T-cell (primary cell): ENCODE measurements around the gene ACP3. TPM values are rescaled to one million over a fixed set of nuclear protein-coding genes. Genes with fewer than 3 reads are reported as not detected.

Source experiments
- ATAC-seq, 4 experiments: fragments of 200-7000 bp in 3 of 4; fragments of 150-1000 bp in 1 of 4; cut with Tn5 transposase; replicated peaks in 1 of 4; 1 replicate in 3 of 4; 2 replicates in 1 of 4; pipeline ENCODE4 v1.10.0; 2021; ENCODE audit warnings: moderate library complexity in 3 of 4, mild to moderate bottlenecking in 2 of 4, moderate number of reproducible peaks in 1 of 4
- CTCF ChIA-PET, 2 donors: fragments of 300-600 bp; sonication (Branson Sonifier 250); formaldehyde crosslinking; loops; one replicate each; lab custom pipeline; 2022; ENCODE audit warnings: antibody characterized with exemption in 2 of 2; lab: Charles Lee
- POLR2A ChIA-PET, 2 donors: fragments of 300-600 bp; sonication (Branson Sonifier 250); formaldehyde crosslinking; loops; one replicate each; lab custom pipeline; 2022; ENCODE audit warnings: antibody characterized with exemption in 2 of 2; lab: Charles Lee
- DNase-seq, 35 experiments: peaks; one replicate each; pipeline versions ENCODE4 v3.0.0 to v3.0.0-alpha.2; 2013 to 2023
- H3K27ac ChIP-seq: one replicate; pipeline ENCODE4 v1.5.1; 2013; ENCODE audit warnings: low read length
- H3K27me3 ChIP-seq, 2 experiments: replicated peaks in 1 of 2; 1 replicate in 1 of 2; 2 replicates in 1 of 2; pipeline versions ENCODE4 v1.6.1 to v1.7.0; 2013; ENCODE audit warnings: low read length in 1 of 2, mixed read lengths in 1 of 2; ENCODE audit not compliant: control insufficient read depth in 2 of 2, insufficient read depth in 2 of 2; ENCODE audit errors: extremely low read depth in 1 of 2
- H3K36me3 ChIP-seq, 2 donors: 1 replicate in 1 of 2; 2 replicates in 1 of 2; pipeline versions ENCODE4 v1.6.1 to v1.7.0; 2013; ENCODE audit warnings: low read length in 1 of 2; ENCODE audit not compliant: control insufficient read depth in 2 of 2, insufficient read depth in 1 of 2; ENCODE audit errors: extremely low read depth in 1 of 2
- H3K4me1 ChIP-seq, 2 experiments: 1 replicate in 1 of 2; 2 replicates in 1 of 2; pipeline versions ENCODE4 v1.6.1 to v1.7.0; 2013; ENCODE audit warnings: low read length in 2 of 2, mixed read lengths in 1 of 2; ENCODE audit not compliant: insufficient read depth in 2 of 2, control insufficient read depth in 1 of 2; ENCODE audit errors: extremely low read depth in 1 of 2
- H3K4me3 ChIP-seq, 2 donors: 1 replicate in 1 of 2; 2 replicates in 1 of 2; pipeline versions ENCODE4 v1.5.1 to v1.7.0; 2013; ENCODE audit warnings: mild to moderate bottlenecking in 2 of 2, low read length in 1 of 2, moderate library complexity in 1 of 2; ENCODE audit not compliant: control insufficient read depth in 1 of 2; ENCODE audit errors: extremely low read depth in 1 of 2
- H3K9me3 ChIP-seq: 2 replicates; pipeline ENCODE4 v1.7.0; 2013
- H3K27ac Mint-ChIP-seq, 2 donors: one replicate each; pipeline ENCODE4 v1.8.0; 2020 to 2021; ENCODE audit warnings: mild to moderate bottlenecking in 2 of 2, mixed read lengths in 2 of 2
- H3K27me3 Mint-ChIP-seq, 2 donors: one replicate each; pipeline ENCODE4 v1.8.0; 2021 to 2022; ENCODE audit warnings: mixed read lengths in 2 of 2
- H3K36me3 Mint-ChIP-seq: one replicate; pipeline ENCODE4 v1.8.0; 2021; ENCODE audit warnings: mixed read lengths
- H3K4me1 Mint-ChIP-seq, 3 donors: one replicate each; pipeline ENCODE4 v1.8.0; 2020 to 2022; ENCODE audit warnings: mixed read lengths in 3 of 3, mild to moderate bottlenecking in 1 of 3
- H3K4me3 Mint-ChIP-seq, 3 donors: one replicate each; pipeline ENCODE4 v1.8.0; 2020 to 2022; ENCODE audit warnings: mild to moderate bottlenecking in 3 of 3, mixed read lengths in 3 of 3, moderate library complexity in 3 of 3
- H3K9me3 Mint-ChIP-seq, 3 donors: one replicate each; pipeline ENCODE4 v1.8.0; 2020 to 2022; ENCODE audit warnings: mixed read lengths in 3 of 3
- WGBS: methylation state at CpG from one replicate; pipeline ENCODE4 v1.1.5; 2013; ENCODE audit warnings: missing lambda C conversion rate; ENCODE audit not compliant: insufficient coverage; 5-methylcytosine and 5-hydroxymethylcytosine counted together
- total RNA-seq, 35 experiments: library from RNA in 6 of 35; stranded (reverse) in 6 of 35; fragments of 120-200 nt in 1 of 35; gene quantifications; one replicate each; pipeline versions ENCODE4 v1.2.1 to v1.2.4 and lab custom pipeline; 2013 to 2026

The ACP3 gene
- total RNA-seq, 5 donors from 2014 or later (not counting 1 experiment from before 2014, with no cell fraction given), result not detected

- ATAC-seq (no peak), DNase-seq (no peak)
- no peak overlapping the region for H3K27ac Mint-ChIP-seq
- no peaks in the 10 kb centered on the region for H3K9me3 ChIP-seq
- ChIA-PET POLR2A (no interaction called here), CTCF (interaction anchor here (1.1 to 1.7 kb wide), 6 partner anchors 10 to 291 kb away, joined by 3 to 5 read pairs (median 4); no protein-coding TSS in a partner anchor)
- no peaks in the 10 kb centered on the region for H3K36me3 ChIP-seq
- WGBS, result 41% methylated on average over 1 of the region's 1 CpG
- H3K4me3 ChIP-seq, result no peak overlapping the region
- no peak overlapping the region for H3K4me3 Mint-ChIP-seq
- no peaks in the 10 kb centered on the region for H3K4me1 ChIP-seq
- no peak overlapping the region for H3K27ac ChIP-seq
- no peaks in the 10 kb centered on the region for H3K27me3 ChIP-seq
- peaks cover 0 to 2% (median 0%) of the 10 kb centered on the region in 3 donors for H3K4me1 Mint-ChIP-seq
- H3K27me3 Mint-ChIP-seq, result peaks cover 0 to 4% of the 10 kb centered on the region in 2 donors
- no peaks in the 10 kb centered on the region for H3K36me3 Mint-ChIP-seq
- no peaks in the 10 kb centered on the region for H3K9me3 Mint-ChIP-seq
These were observed 33.6 kb downstream of the ACP3 start for GRCh38 chr3:132350814-132351213.

GRCh38 chr3:132351222-132351806 lies 34.1 kb downstream of the ACP3 start:
- Histone ChIP-seq H3K9me3 (no peaks in the 10 kb centered on the region), H3K27ac (no peak overlapping the region), H3K27me3 (no peaks in the 10 kb centered on the region), H3K4me3 (no peak overlapping the region), H3K4me1 (no peaks in the 10 kb centered on the region), H3K36me3 (no peaks in the 10 kb centered on the region)
- H3K9me3 Mint-ChIP-seq, result no peaks in the 10 kb centered on the region
- ATAC-seq, result no peak
- no CpG with 5 or more reads among the region's 5 CpGs for WGBS
- H3K4me1 Mint-ChIP-seq, result peaks cover 0 to 2% (median 0%) of the 10 kb centered on the region in 3 donors
- H3K27me3 Mint-ChIP-seq, result peaks cover 0 to 4% of the 10 kb centered on the region in 2 donors
- DNase-seq, result no peak
- ChIA-PET POLR2A (no interaction called here), CTCF (interaction anchor here (0.5 to 1.7 kb wide), 11 partner anchors 8 to 540 kb away, joined by 3 to 7 read pairs (median 4); no protein-coding TSS in a partner anchor)
- no peak overlapping the region for H3K27ac Mint-ChIP-seq
- H3K36me3 Mint-ChIP-seq, result no peaks in the 10 kb centered on the region
- H3K4me3 Mint-ChIP-seq, result no peak overlapping the region

DNA sequence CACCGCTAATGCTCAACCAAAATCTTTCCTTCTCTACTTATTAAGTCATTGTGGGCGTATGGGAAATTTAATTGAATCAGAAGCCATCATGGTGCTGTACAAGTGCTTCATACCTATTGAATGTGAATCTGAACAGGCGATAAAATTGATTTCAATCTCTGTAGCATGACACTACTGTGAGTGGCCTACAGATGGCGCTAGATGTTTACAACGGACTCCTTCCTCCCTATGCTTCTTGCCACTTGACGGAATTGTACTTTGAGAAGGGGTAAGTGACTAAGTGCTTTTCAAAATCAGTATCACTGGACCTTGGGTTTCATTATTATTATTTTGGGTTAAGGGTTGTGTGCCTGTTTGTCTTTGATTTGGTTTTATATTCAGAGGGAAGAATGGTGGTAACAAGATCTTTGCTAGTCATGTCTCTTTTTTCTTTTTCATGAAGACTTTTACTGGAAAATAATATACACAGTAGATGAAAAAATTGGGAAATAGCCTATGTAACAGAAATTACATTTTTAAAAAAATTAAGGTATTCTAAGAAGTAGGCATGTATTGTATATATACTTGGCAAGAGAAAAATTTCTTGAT lies 35.4 kb downstream of the ACP3 start:
- ChIA-PET POLR2A (no interaction called here), CTCF (interaction anchor here (0.6 to 3.0 kb wide), 6 partner anchors 9 to 290 kb away, joined by 3 to 9 read pairs (median 4); no protein-coding TSS in a partner anchor)
- no peaks in the 10 kb centered on the region for H3K27me3 ChIP-seq
- no peak overlapping the region for H3K4me3 ChIP-seq
- no peaks in the 10 kb centered on the region for H3K9me3 Mint-ChIP-seq
- H3K27ac Mint-ChIP-seq, result no peak overlapping the region
- DNase-seq, result peak; percentile 3 to 78 (median 48)
- no peaks in the 10 kb centered on the region for H3K36me3 Mint-ChIP-seq
- H3K27ac ChIP-seq, result no peak overlapping the region
- peaks cover 0 to 2% (median 0%) of the 10 kb centered on the region in 3 donors for H3K4me1 Mint-ChIP-seq
- no peaks in the 10 kb centered on the region for H3K9me3 ChIP-seq
- peak; percentile 57 to 82 (median 76) for ATAC-seq
- H3K27me3 Mint-ChIP-seq, result peaks cover 0 to 4% of the 10 kb centered on the region in 2 donors
- H3K4me3 Mint-ChIP-seq, result no peak overlapping the region
- no peaks in the 10 kb centered on the region for H3K4me1 ChIP-seq
- no peaks in the 10 kb centered on the region for H3K36me3 ChIP-seq
- whole genome bisulfite sequencing, result no CpG with 5 or more reads among the region's 6 CpGs

DNA sequence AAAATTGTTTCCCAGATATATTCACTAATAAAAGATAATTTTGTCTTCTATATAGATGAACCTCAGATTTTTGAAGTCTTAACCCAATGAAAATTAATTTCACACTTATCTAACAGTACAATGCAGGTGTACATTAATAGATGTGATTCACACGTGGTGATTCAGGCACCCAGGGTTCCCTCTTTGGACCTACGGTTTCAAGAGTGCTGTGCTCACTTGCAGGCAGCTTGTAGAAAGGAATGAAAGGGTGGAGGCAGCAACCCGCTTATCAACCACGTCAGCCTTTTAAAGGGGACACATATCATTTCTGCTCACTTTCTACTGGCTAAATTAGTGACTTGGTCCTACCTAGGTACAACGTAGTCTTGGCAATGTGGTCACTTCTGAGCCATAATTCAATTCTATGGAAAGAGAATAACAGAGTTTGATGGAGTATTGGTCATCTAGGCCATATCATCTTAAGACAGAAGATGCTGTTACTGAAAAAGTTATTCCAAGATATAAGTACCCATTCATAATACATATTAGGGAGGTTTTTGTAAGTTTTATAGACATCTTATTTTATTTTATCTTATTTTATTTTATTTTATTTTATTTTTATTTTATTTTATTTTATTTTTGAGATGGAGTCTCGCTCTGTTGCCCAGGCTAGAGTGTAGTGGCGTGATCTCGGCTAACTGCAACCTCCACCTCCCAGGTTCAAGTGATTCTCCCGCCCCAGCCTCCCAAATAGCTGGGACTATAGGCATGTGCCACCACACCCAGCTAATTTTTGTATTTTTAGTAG lies 37.9 kb downstream of the ACP3 start:
- Histone ChIP-seq H3K4me1 (no peaks in the 10 kb centered on the region), H3K4me3 (no peak overlapping the region), H3K27me3 (no peaks in the 10 kb centered on the region), H3K36me3 (no peaks in the 10 kb centered on the region), H3K9me3 (no peaks in the 10 kb centered on the region), H3K27ac (no peak overlapping the region)
- Mint-ChIP-seq H3K9me3 (no peaks in the 10 kb centered on the region), H3K27ac (no peak overlapping the region), H3K4me3 (no peak overlapping the region), H3K36me3 (no peaks in the 10 kb centered on the region), H3K27me3 (peaks cover 3 to 4% of the 10 kb centered on the region in 2 donors), H3K4me1 (peaks cover 0 to 2% (median 0%) of the 10 kb centered on the region in 3 donors)
- WGBS, result no CpG with 5 or more reads among the region's 9 CpGs
- ChIA-PET CTCF (interaction anchor here (0.7 to 1.5 kb wide), 3 partner anchors 43 to 287 kb away, joined by 3 to 6 read pairs (median 5); no protein-coding TSS in a partner anchor), POLR2A (no interaction called here)
- ATAC-seq (no peak), DNase-seq (no peak)

DNA sequence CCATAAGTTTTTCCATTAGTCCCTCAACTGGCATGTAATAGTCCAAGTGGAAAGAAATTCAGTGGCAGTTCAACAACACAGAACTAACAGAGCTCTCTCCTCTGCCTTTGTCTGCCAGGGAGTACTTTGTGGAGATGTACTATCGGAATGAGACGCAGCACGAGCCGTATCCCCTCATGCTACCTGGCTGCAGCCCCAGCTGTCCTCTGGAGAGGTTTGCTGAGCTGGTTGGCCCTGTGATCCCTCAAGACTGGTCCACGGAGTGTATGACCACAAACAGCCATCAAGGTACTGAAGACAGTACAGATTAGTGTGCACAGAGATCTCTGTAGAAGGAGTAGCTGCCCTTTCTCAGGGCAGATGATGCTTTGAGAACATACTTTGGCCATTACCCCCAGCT lies 39.4 kb downstream of the ACP3 start:
- H3K4me1 ChIP-seq, result no peaks in the 10 kb centered on the region
- WGBS, result 84% methylated on average over 5 of the region's 5 CpGs
- H3K36me3 ChIP-seq, result no peaks in the 10 kb centered on the region
- H3K4me1 Mint-ChIP-seq, result peaks cover 0 to 2% (median 0%) of the 10 kb centered on the region in 3 donors
- H3K4me3 Mint-ChIP-seq, result no peak overlapping the region
- H3K36me3 Mint-ChIP-seq, result no peaks in the 10 kb centered on the region
- CTCF ChIA-PET, result interaction anchor here (0.6 to 1.4 kb wide), 2 partner anchors 9 to 41 kb away, joined by 3 to 5 read pairs; no protein-coding TSS in a partner anchor
- peaks cover 5 to 8% of the 10 kb centered on the region in 2 donors for H3K27me3 Mint-ChIP-seq
- no peak overlapping the region for H3K27ac Mint-ChIP-seq
- no peaks in the 10 kb centered on the region for H3K27me3 ChIP-seq
- no peak overlapping the region for H3K4me3 ChIP-seq
- no peak for ATAC-seq
- H3K9me3 Mint-ChIP-seq, result no peaks in the 10 kb centered on the region
- POLR2A ChIA-PET, result no interaction called here
- DNase-seq, result no peak
- H3K27ac ChIP-seq, result no peak overlapping the region
- no peaks in the 10 kb centered on the region for H3K9me3 ChIP-seq

DNA sequence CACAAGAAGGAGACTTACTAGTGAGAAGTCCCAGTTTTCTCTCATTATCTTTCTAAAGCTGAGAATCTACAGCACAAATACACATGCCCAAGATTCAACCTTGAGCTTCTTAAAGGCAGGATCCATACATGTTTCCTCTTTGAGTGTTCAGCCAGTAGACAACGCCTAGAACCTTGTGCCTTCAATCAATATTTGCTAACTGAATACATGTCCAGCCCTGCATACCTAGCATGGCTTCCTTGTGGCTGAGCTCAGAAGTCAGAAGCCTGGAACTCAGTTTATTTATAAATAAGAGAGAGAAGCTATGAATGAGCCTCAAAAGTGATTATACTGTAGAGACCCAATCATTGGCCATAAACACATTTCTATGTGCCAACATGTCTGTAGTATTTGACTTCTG lies 43.5 kb downstream of the ACP3 start:
- Histone ChIP-seq H3K27ac (no peak overlapping the region), H3K9me3 (no peaks in the 10 kb centered on the region), H3K36me3 (no peaks in the 10 kb centered on the region), H3K4me1 (no peaks in the 10 kb centered on the region), H3K4me3 (no peak overlapping the region), H3K27me3 (no peaks in the 10 kb centered on the region)
- ChIA-PET POLR2A (no interaction called here), CTCF (interaction anchor here in 1 of 2 donors (1.4 kb wide), 1 partner anchor 9 kb away, joined by 5 read pairs; no protein-coding TSS in a partner anchor)
- Mint-ChIP-seq H3K27me3 (peaks cover 12% of the 10 kb centered on the region in 2 donors), H3K36me3 (no peaks in the 10 kb centered on the region), H3K9me3 (no peaks in the 10 kb centered on the region), H3K4me1 (no peaks in the 10 kb centered on the region), H3K4me3 (no peak overlapping the region), H3K27ac (no peak overlapping the region)
- ATAC-seq (no peak), DNase-seq (no peak)
- no CpG with 5 or more reads among the region's 1 CpG for WGBS
